B cell (primary cell): ENCODE results near the gene TTC39B.

Source experiments
- CTCF ChIP-seq: fragments of 200-600 bp; IDR thresholded peaks from one replicate; pipeline ENCODE4 v1.8.0; 2022; ENCODE audit warnings: antibody characterized with exemption, mild to moderate bottlenecking
- EZH2 ChIP-seq: IDR thresholded peaks from 2 replicates; pipeline ENCODE4 v1.6.1; 2012; ENCODE audit warnings: borderline replicate concordance, low read depth, mild to moderate bottlenecking, moderate library complexity, low read length; ENCODE audit not compliant: insufficient read depth, poor library complexity, severe bottlenecking

- no peak for TF ChIP-seq CTCF
- TF ChIP-seq EZH2, result no peak
Observed at GRCh38 chr9:15121630-15122029, 185.4 kb downstream of the TTC39B start.
